HepG2 (cell line): ENCODE data around the gene DCAF6. TPM values are rescaled to one million over a fixed set of nuclear protein-coding genes. Genes with fewer than 3 reads are reported as not detected.
A peak's percentile ranks its signal among the peaks of the same experiment; 100 is the strongest.

Experiments used
- ATAC-seq: fragments of 200-7000 bp; cut with Tn5 transposase; 3 replicates; pipeline ENCODE4 v1.9.1; 2020; ENCODE audit warnings: mild to moderate bottlenecking, moderate library complexity
- BruUV-seq: library from RNA; stranded (reverse); fragments of 400-500 nt; replicated peaks from 2 replicates; lab custom pipeline; 2021; lab: Mats Ljungman, UMichigan
- CTCF ChIA-PET: fragments of 300-600 bp; formaldehyde crosslinking; extraction: SDS; loops from one replicate; lab custom pipeline; 2021; ENCODE audit warnings: low total read pairs, inconsistent platforms, low intra/inter-chr PET ratio; lab: Yijun Ruan, JAX
- POLR2A ChIA-PET: fragments of 350-600 bp; sonication (Branson Sonifier 250); formaldehyde crosslinking; loops from one replicate; lab custom pipeline; 2020; ENCODE audit warnings: antibody characterized with exemption, inconsistent platforms; lab: Yijun Ruan, JAX
- DNase-seq: peaks from one replicate; pipeline ENCODE4 v3.0.0-alpha.2; 2015; ENCODE audit warnings: low spot score
- FAIRE-seq: peaks from 3 replicates; lab custom pipeline; 2011; peaks lifted over from hg19 to GRCh38; lab: Jason Lieb, UNC
- H2AFZ ChIP-seq: one replicate; pipeline ENCODE4 v1.6.1; 2011; ENCODE audit warnings: low read length, inconsistent platforms
- H3K27ac ChIP-seq: fragments of 300-600 bp; 3 replicates; pipeline ENCODE4 v1.8.0; 2011; ENCODE audit warnings: mixed run types, mild to moderate bottlenecking, mixed read lengths, low read length, inconsistent platforms; ENCODE audit not compliant: insufficient read depth; ENCODE audit errors: extremely low read length
- H3K27me3 ChIP-seq, 2 experiments: fragments of 200-600 bp in 1 of 2; 2 replicates in 1 of 2; 3 replicates in 1 of 2; pipeline versions ENCODE4 v1.6.0 to v1.8.0; 2011; ENCODE audit warnings: low read length in 2 of 2, mild to moderate bottlenecking in 2 of 2, moderate library complexity in 2 of 2, inconsistent platforms in 1 of 2; ENCODE audit not compliant: insufficient read depth in 2 of 2, control insufficient read depth in 1 of 2
- H3K36me3 ChIP-seq, 2 experiments: fragments of 200-600 bp in 1 of 2; replicated peaks in 1 of 2; 2 replicates in 1 of 2; 3 replicates in 1 of 2; pipeline versions ENCODE4 v1.5.1 to v1.8.0; 2011; ENCODE audit warnings: low read length in 2 of 2, inconsistent platforms in 1 of 2; ENCODE audit not compliant: insufficient read depth in 2 of 2, control insufficient read depth in 1 of 2
- H3K4me1 ChIP-seq: 2 replicates; pipeline ENCODE4 v1.5.1; 2012; ENCODE audit warnings: low read length, inconsistent platforms; ENCODE audit not compliant: insufficient read depth
- H3K4me2 ChIP-seq: 2 replicates; pipeline ENCODE4 v1.6.0; 2011; ENCODE audit warnings: low read depth, low read length, inconsistent platforms
- H3K4me3 ChIP-seq, 3 experiments: fragments of 200-600 bp in 1 of 3; sonication (generic), shearing (Covaris generic) in 1 of 3; replicated peaks in 1 of 3; 2 replicates each; pipeline ENCODE4 v1.5.1; 2011 to 2016; ENCODE audit warnings: low read length in 3 of 3, inconsistent platforms in 2 of 3, low read depth in 2 of 3, mild to moderate bottlenecking in 2 of 3, control low read depth in 1 of 3, mixed read lengths in 1 of 3; ENCODE audit not compliant: insufficient read depth in 1 of 3
- H3K79me2 ChIP-seq: one replicate; pipeline ENCODE4 v1.6.1; 2011; ENCODE audit warnings: low read length, inconsistent platforms; ENCODE audit not compliant: insufficient read depth
- H3K9ac ChIP-seq: 2 replicates; pipeline ENCODE4 v1.6.0; 2011; ENCODE audit warnings: mild to moderate bottlenecking, low read depth, low read length, inconsistent platforms; ENCODE audit not compliant: insufficient read depth
- H3K9me3 ChIP-seq: 2 replicates; pipeline ENCODE4 v1.5.1; 2012; ENCODE audit warnings: mild to moderate bottlenecking, low read length
- H4K20me1 ChIP-seq: 2 replicates; pipeline ENCODE4 v1.6.0; 2011; ENCODE audit warnings: inconsistent platforms, mild to moderate bottlenecking, low read length, moderate library complexity; ENCODE audit not compliant: insufficient read depth
- HDAC1 ChIP-seq: sonication (generic); formaldehyde crosslinking; IDR thresholded peaks from 2 replicates; pipeline ENCODE4 v1.5.1; 2020; ENCODE audit warnings: mild to moderate bottlenecking, missing genetic modification reagents
- HNF1A ChIP-seq, 2 experiments: sonication (generic) in 1 of 2; formaldehyde crosslinking in 1 of 2; IDR thresholded peaks; 2 replicates each; pipeline versions ENCODE4 v1.4.0 to v1.6.1; 2016 to 2020; ENCODE audit warnings: borderline replicate concordance in 1 of 2, low read depth in 1 of 2, mild to moderate bottlenecking in 1 of 2, missing genetic modification reagents in 1 of 2
- TP53 ChIP-seq: sonication (generic); formaldehyde crosslinking; conservative IDR thresholded peaks from 2 replicates; pipeline ENCODE4 v1.4.0; 2020; ENCODE audit warnings: missing genetic modification reagents
- ZNF652 ChIP-seq: IDR thresholded peaks from 2 replicates; pipeline ENCODE4 v1.6.1; 2016; ENCODE audit warnings: low read depth, borderline replicate concordance
- ZSCAN22 ChIP-seq: sonication (generic); formaldehyde crosslinking; IDR thresholded peaks from 2 replicates; pipeline ENCODE4 v1.4.0; 2020; ENCODE audit warnings: mild to moderate bottlenecking, missing genetic modification reagents
- WGBS: methylation state at CpG from one replicate; pipeline ENCODE4 v1.1.6; 2017; ENCODE audit warnings: low lambda C conversion rate; 5-methylcytosine and 5-hydroxymethylcytosine counted together
- in situ Hi-C: cut with HindIII; loops from 2 replicates; pipeline ENCODE4 v1.10.0; 2017; ENCODE audit warnings: low pct_unique_long_range_greater_than_20kb; ENCODE audit not compliant: extremely low pct_ligation_motif_present
- intact Hi-C: fragments of 100-400 bp; cut with micrococcal nuclease; formaldehyde crosslinking; loops from one replicate; pipeline ENCODE4 v1.10.0; 2022; ENCODE audit not compliant: unreplicated experiment
- polyA plus RNA-seq, 8 experiments: library from polyadenylated mRNA; depleted of rRNA in 3 of 8; stranded (reverse) in 7 of 8; unstranded in 1 of 8; fragments of >200 nt; fragmentation: Illumina TruSeq in 4 of 8; extraction: Trizol in 4 of 8; gene quantifications; 2 replicates each; pipeline versions ENCODE4 v1.2.1 to v1.2.3, GENCODE V29; 2011 to 2016; ENCODE audit warnings: low read depth in 4 of 8, missing spikeins in 1 of 8, mixed read lengths in 1 of 8; ENCODE audit not compliant: insufficient read depth in 1 of 8
- total RNA-seq, 5 experiments: library from RNA; depleted of rRNA; stranded (reverse); fragments of >200 nt; fragmentation: Illumina TruSeq; extraction: Trizol; gene quantifications; 2 replicates each; pipeline ENCODE4 v1.2.3, GENCODE V29; 2016; ENCODE audit warnings: low read depth in 1 of 5

DCAF6 gene
- total and polyA plus RNA-seq, 2 of the 13 experiments (the other 11 are each of a cell fraction or from before 2014, with no cell fraction given), result 24.7 to 33.7 TPM

- H4K20me1 ChIP-seq, result peaks cover 7% of the 10 kb centered on the region; the same call in 1 of the 2 replicates
- H3K79me2 ChIP-seq, result peaks cover 61% of the 10 kb centered on the region
- H3K27me3 ChIP-seq, result no peaks in the 10 kb centered on the region
- no peak for DNase-seq
- BruUV-seq, result no TSS peak
- H2AFZ ChIP-seq, result no peak overlapping the region
- H3K9ac ChIP-seq, result peak overlapping the region; percentile 37
- in situ Hi-C loops, result no loop called here
- peak overlapping the region; percentile 73 for H3K4me2 ChIP-seq
- H3K4me3 ChIP-seq, result peak overlapping the region; percentile 8 to 59 (median 31); a peak in 5 of 6 replicates
- no peak for FAIRE-seq
- H3K9me3 ChIP-seq, result no peaks in the 10 kb centered on the region
- ChIA-PET POLR2A (interaction anchor here (0.9 to 3.2 kb wide), 4 partner anchors 10 to 23 kb away, joined by 3 to 44 read pairs (median 14); partner anchors contain the start of genes ADCY10, DCAF6 and MPC2), CTCF (no interaction called here)
- WGBS, result 42% methylated on average over 4 of the region's 4 CpGs
- intact Hi-C loops, result no loop called here
- no peaks in the 10 kb centered on the region for H3K36me3 ChIP-seq
- no peak for TF ChIP-seq ZSCAN22 (CRISPR knock-in tag)
- TF ChIP-seq HNF1A (IDR thresholded peaks at IDR 0.05; ENCODE audit: low read depth), result peak; percentile 43; the same call in 1 of the 2 replicates
- no peak for TF ChIP-seq HNF1A (CRISPR knock-in tag; IDR thresholded peaks at IDR 0.05; ENCODE audit: borderline replicate concordance)
- peak; percentile 72 for TF ChIP-seq ZNF652
- TF ChIP-seq TP53 (CRISPR knock-in tag), result no peak
- 0 out of 2 replicates have a peak, but pooled peaks have one; percentile 2 for TF ChIP-seq HDAC1 (CRISPR knock-in tag)
- peak; percentile 58 for ATAC-seq
- peaks cover 64% of the 10 kb centered on the region for H3K4me1 ChIP-seq
- peak overlapping the region; percentile 47 for H3K27ac ChIP-seq
These were observed 9.3 kb upstream of the DCAF6 start for GRCh38 chr1:167927046-167927754.
